Measurements from ENCODE around the gene HEATR5A.

HEATR5A gene

DNA sequence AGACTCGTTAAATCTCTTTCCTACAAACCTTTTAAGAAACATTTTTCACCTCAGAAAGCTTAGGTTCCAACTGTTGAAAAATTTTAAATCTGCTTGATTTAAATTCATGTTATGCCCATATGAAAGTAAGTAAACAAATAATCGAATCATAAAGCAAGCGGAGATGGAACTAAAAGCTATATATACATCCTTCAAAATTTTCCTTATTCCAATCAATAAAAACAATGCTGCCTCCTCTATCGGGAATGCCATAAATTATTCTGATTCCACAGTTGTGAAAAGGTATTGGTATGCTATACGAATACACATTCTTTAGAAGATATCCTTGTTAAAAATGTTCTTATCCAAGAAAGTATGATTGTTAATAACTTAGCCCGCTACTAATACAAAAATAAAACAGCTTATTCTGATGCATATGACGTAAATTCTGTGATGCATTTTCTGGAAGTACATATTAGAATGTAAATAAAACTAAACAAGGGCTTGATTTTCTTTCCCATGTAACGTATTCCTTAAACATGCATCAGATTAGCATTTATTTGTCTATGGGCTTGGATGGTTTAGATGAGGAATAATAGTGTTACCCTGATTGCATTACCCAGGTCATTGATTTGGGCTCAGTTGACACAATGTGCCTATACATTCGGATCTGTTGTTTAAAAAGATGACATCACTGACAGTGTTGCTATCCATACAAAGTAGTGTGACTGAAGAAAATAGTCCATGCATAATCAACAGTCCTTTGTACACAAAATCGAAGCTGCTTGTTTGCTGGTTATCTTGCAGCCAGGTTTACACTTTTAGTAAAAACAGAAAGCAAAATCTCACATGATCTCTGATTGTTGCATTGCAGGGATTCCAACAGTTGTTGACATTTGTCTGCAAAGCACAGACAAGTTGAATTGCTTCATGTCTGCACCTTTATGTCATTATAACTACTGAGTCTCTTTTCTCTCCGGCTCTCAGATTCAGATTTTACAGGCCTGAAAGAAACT, 37.6 kb upstream of the HEATR5A start:
- TF ChIP-seq POLR2AphosphoS5 (IDR thresholded peaks at IDR 0.05; ENCODE audit: low read depth, low read length) = no peak; the same call in 1 of the 2 replicates
- TF ChIP-seq REST (IDR thresholded peaks at IDR 0.05; ENCODE audit: insufficient read depth in 1 of 2, low read depth in 2 of 2, low read length in 2 of 2) = no peak
- TF ChIP-seq TAF1 (IDR thresholded peaks at IDR 0.05; ENCODE audit: borderline replicate concordance, insufficient read depth, low read length) = no peak
- no peak for TF ChIP-seq SIN3A (IDR thresholded peaks at IDR 0.05; ENCODE audit: borderline replicate concordance, insufficient read depth, low read length)
- TF ChIP-seq FOXP2 (optimal IDR thresholded peaks at IDR 0.05; ENCODE audit: borderline replicate concordance, extremely low read depth, extremely low read length, insufficient read depth) = no peak

DNA sequence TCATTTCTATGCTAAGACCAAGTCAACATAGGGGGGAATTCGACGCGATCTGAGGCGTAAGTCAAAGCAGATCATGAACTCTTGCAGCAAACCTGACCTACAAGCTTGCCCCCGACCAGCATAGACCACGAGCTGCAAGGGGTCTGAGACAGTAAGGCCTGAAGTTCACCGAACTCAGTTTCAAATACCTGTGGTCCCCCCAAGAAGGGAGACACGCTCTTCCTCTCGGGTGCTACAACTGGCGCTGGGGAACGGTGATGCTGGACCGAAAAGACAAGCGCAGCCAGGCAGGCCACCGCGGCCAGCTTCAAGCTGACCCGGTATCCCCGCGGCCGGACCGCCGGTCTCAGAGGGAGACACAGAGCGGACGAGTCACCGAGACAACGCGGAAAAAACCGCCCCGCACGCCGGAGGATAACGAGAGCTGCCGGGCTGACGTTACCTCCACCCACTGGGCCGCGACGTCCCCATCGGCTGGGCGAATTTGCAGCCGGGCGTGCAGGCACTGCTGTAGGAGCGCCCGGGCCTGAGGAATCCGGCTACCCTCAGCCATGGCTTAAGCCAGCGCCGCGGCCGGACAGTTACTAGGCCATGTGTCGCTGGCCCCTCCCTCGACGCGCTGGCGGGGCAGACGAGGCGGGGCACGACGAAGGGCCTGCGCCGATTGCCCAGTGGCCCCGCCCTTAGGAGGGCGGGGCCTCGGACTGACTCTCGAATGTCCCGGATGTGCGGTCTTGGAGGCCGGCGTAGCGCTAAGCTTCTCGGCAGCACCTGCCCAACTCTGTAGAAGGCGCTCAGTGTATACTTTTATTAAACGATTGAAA, 36.7 kb upstream of the HEATR5A start, which contains the start of gene DTD2:
Gene DTD2, minus strand, starts transcription at position 666 of the 824 bp plus-strand sequence. Its CDS starts 113 bp downstream, at position 553.
- TF ChIP-seq TAF1 (IDR thresholded peaks at IDR 0.05; ENCODE audit: borderline replicate concordance, insufficient read depth, low read length) = 0 out of 2 replicates have a peak, but pooled peaks have one; percentile 74
- TF ChIP-seq REST (IDR thresholded peaks at IDR 0.05; ENCODE audit: insufficient read depth in 1 of 2, low read depth in 2 of 2, low read length in 2 of 2) = 0 out of 4 replicates have a peak, but pooled peaks of 1 of the 2 experiments have one; percentile 5
- peak; percentile 81 for TF ChIP-seq POLR2AphosphoS5 (IDR thresholded peaks at IDR 0.05; ENCODE audit: low read depth, low read length)
- no peak for TF ChIP-seq FOXP2 (optimal IDR thresholded peaks at IDR 0.05; ENCODE audit: borderline replicate concordance, extremely low read depth, extremely low read length, insufficient read depth)

DNA sequence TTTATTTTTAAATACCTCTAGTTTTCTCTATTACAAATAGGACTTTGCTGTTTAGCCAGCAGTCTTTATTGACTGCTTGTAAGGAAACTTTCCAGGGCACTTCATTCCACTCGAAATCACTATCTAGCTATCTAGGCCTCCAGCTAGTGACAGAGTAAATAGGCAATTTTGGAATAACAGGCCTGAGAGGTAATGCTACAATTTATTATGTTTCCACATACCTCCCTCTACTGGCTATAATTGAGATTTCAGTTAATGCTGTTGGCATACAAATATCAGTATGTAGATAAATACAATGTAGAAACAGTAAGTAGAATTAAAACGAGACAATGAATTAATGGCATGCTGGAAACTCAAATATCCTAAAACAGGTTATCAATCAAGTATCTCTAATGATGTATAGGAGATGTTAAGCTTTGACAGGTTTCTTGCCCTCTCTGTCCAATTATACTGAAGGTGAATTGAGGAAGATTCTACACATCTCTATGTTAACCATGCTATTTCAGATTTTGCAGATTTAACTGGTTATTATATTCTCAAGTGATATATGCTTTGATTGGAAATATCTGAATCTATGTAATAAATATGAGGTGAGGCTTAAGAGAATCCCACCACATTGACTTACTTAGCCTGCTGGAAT, 29.7 kb upstream of the HEATR5A start:
- TF ChIP-seq REST (IDR thresholded peaks at IDR 0.05; ENCODE audit: insufficient read depth in 1 of 2, low read depth in 2 of 2, low read length in 2 of 2) (no peak), SIN3A (IDR thresholded peaks at IDR 0.05; ENCODE audit: borderline replicate concordance, insufficient read depth, low read length) (no peak), FOXP2 (optimal IDR thresholded peaks at IDR 0.05; ENCODE audit: borderline replicate concordance, extremely low read depth, extremely low read length, insufficient read depth) (no peak), TAF1 (IDR thresholded peaks at IDR 0.05; ENCODE audit: borderline replicate concordance, insufficient read depth, low read length) (no peak), POLR2AphosphoS5 (IDR thresholded peaks at IDR 0.05; ENCODE audit: low read depth, low read length) (no peak)

DNA sequence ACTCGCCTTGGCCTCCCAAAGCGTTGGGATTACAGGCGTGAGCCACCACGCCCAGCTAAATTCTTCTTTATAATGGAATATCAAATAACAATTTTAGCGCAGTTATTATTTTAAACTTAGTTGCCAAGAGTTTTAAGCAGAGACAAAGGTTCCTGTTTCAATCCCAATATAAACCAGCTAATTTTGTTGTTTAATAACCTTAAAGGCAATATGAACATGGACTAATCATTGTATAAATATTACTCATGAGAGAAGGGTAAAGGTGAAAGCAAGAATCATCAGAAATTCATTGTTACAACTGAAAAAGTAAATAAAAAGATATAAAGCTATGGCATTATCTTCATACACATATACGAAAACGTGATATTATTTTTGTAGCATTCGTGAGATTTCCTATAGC, 28.8 kb upstream of the HEATR5A start:
- TF ChIP-seq SIN3A (IDR thresholded peaks at IDR 0.05; ENCODE audit: borderline replicate concordance, insufficient read depth, low read length) (no peak), REST (IDR thresholded peaks at IDR 0.05; ENCODE audit: insufficient read depth in 1 of 2, low read depth in 2 of 2, low read length in 2 of 2) (no peak), POLR2AphosphoS5 (IDR thresholded peaks at IDR 0.05; ENCODE audit: low read depth, low read length) (no peak), FOXP2 (optimal IDR thresholded peaks at IDR 0.05; ENCODE audit: borderline replicate concordance, extremely low read depth, extremely low read length, insufficient read depth) (no peak), TAF1 (IDR thresholded peaks at IDR 0.05; ENCODE audit: borderline replicate concordance, insufficient read depth, low read length) (no peak)
